ENCODE results near the gene TSPAN12.

DNA sequence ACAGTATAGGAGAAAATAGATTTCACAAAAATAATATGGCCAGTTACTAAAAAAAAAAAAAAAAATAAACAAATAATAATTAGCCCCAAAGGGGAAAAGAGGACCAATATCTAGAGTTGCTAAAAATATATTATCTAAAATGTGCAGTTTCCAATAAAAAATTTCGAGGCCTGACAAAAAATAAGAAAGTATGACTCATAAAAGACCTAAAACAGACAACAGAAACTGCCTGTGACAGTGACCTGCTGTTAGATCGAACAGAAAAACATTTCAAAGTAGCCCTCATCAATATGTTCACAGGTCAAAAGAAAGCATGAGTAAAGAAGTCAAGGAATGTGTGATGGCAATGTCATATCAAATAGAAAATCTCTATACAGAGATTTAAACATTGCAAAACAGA is 11.8 kb upstream of the TSPAN12 start:
- TF ChIP-seq, protein P1, sequence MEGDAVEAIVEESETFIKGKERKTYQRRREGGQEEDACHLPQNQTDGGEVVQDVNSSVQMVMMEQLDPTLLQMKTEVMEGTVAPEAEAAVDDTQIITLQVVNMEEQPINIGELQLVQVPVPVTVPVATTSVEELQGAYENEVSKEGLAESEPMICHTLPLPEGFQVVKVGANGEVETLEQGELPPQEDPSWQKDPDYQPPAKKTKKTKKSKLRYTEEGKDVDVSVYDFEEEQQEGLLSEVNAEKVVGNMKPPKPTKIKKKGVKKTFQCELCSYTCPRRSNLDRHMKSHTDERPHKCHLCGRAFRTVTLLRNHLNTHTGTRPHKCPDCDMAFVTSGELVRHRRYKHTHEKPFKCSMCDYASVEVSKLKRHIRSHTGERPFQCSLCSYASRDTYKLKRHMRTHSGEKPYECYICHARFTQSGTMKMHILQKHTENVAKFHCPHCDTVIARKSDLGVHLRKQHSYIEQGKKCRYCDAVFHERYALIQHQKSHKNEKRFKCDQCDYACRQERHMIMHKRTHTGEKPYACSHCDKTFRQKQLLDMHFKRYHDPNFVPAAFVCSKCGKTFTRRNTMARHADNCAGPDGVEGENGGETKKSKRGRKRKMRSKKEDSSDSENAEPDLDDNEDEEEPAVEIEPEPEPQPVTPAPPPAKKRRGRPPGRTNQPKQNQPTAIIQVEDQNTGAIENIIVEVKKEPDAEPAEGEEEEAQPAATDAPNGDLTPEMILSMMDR (optimal IDR thresholded peaks at IDR 0.05 in 1 of 3, IDR thresholded peaks at IDR 0.05 in 1 of 3, conservative IDR thresholded peaks at IDR 0.05 in 1 of 3; ENCODE audit: extremely low read depth in 1 of 3, insufficient read depth in 2 of 3, low read length in 3 of 3), result no peak
- TF ChIP-seq EZH2 (IDR thresholded peaks at IDR 0.05; ENCODE audit: low read length), result no peak
